Thyroid gland (tissue), 4 donors: ENCODE results near the gene GRIK4.

ENCODE experiments used
- POLR2A ChIP-seq, 2 donors: fragments of 450-650 bp; IDR thresholded peaks; one replicate each; pipeline ENCODE4 v1.6.1; 2017; ENCODE audit warnings: antibody characterized with exemption in 2 of 2, mild to moderate bottlenecking in 2 of 2, moderate library complexity in 1 of 2
- TF ChIP-seq, protein P1 (sequence below), 6 experiments: fragments of 200-600 bp in 3 of 6; fragments of 450-650 bp in 3 of 6; sonication (generic) in 3 of 6; IDR thresholded peaks; one replicate each; pipeline ENCODE4 v1.5.1; 2016 to 2019; ENCODE audit warnings: antibody characterized with exemption in 6 of 6, mild to moderate bottlenecking in 2 of 6, inconsistent platforms in 1 of 6, moderate library complexity in 1 of 6

DNA sequence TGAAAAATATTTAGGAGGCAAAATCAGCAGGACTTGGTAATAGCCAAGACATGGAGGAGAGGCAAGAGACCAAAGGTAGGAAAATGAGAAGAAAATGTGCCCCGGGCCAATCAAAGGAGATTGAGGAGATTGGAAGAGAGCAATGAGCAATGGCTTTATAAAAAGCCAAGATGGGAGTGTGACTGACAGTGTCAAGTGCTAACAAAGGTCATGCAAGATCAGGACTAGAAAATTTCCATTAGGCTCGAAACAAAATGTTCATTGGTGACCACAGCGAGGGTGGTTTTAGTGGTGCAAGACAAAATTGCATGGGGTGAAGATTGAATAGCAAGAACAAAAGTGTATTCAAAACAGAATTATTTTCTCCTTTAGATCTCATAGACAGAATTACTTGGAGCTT lies 467.2 kb downstream of the GRIK4 start:
- TF ChIP-seq, protein P1, sequence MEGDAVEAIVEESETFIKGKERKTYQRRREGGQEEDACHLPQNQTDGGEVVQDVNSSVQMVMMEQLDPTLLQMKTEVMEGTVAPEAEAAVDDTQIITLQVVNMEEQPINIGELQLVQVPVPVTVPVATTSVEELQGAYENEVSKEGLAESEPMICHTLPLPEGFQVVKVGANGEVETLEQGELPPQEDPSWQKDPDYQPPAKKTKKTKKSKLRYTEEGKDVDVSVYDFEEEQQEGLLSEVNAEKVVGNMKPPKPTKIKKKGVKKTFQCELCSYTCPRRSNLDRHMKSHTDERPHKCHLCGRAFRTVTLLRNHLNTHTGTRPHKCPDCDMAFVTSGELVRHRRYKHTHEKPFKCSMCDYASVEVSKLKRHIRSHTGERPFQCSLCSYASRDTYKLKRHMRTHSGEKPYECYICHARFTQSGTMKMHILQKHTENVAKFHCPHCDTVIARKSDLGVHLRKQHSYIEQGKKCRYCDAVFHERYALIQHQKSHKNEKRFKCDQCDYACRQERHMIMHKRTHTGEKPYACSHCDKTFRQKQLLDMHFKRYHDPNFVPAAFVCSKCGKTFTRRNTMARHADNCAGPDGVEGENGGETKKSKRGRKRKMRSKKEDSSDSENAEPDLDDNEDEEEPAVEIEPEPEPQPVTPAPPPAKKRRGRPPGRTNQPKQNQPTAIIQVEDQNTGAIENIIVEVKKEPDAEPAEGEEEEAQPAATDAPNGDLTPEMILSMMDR (IDR thresholded peaks at IDR 0.05), result no peak
- no peak for TF ChIP-seq POLR2A (IDR thresholded peaks at IDR 0.05)
